GM21717 (cell line): Measurements from ENCODE around the gene CDH13.

Experiments used
- ATAC-seq: cut with Tn5 transposase; IDR thresholded peaks from one replicate; pipeline ENCODE4 v1.9.1; 2021; ENCODE audit warnings: mild to moderate bottlenecking, moderate library complexity; ENCODE audit not compliant: unreplicated experiment

CDH13 gene

GRCh38 chr16:82987767-82988166 is 361.0 kb downstream of the CDH13 start:
- ATAC-seq, result no peak

GRCh38 chr16:82990155-82990554 is 363.4 kb downstream of the CDH13 start:
- ATAC-seq, result no peak

GRCh38 chr16:82991410-82991809 is 364.6 kb downstream of the CDH13 start:
- no peak for ATAC-seq

GRCh38 chr16:82991966-82992675 is 365.4 kb downstream of the CDH13 start:
- ATAC-seq, result no peak

- no peak for ATAC-seq
These were observed 366.0 kb downstream of the CDH13 start for GRCh38 chr16:82992786-82993185.

GRCh38 chr16:82993415-82993814 is 366.6 kb downstream of the CDH13 start:
- no peak for ATAC-seq

GRCh38 chr16:82993926-82994325 is 367.2 kb downstream of the CDH13 start:
- no peak for ATAC-seq

GRCh38 chr16:82995286-82995923 is 368.6 kb downstream of the CDH13 start:
- ATAC-seq, result no peak

GRCh38 chr16:82995924-82996441 is 369.2 kb downstream of the CDH13 start:
- ATAC-seq, result no peak

GRCh38 chr16:82996814-82997213 is 370.0 kb downstream of the CDH13 start:
- ATAC-seq, result no peak

GRCh38 chr16:82999711-83000110 is 372.9 kb downstream of the CDH13 start:
- no peak for ATAC-seq

GRCh38 chr16:83002351-83003334 is 375.9 kb downstream of the CDH13 start:
- ATAC-seq, result no peak

GRCh38 chr16:83004868-83005652 is 378.3 kb downstream of the CDH13 start:
- ATAC-seq, result no peak

- ATAC-seq, result no peak
These were observed 378.9 kb downstream of the CDH13 start for GRCh38 chr16:83005653-83006160.

GRCh38 chr16:83010776-83011720 is 384.3 kb downstream of the CDH13 start:
- ATAC-seq, result no peak

GRCh38 chr16:83011939-83012338 is 385.2 kb downstream of the CDH13 start:
- ATAC-seq, result no peak

GRCh38 chr16:83013071-83013470 is 386.3 kb downstream of the CDH13 start:
- no peak for ATAC-seq

GRCh38 chr16:83019963-83020362 is 393.2 kb downstream of the CDH13 start:
- ATAC-seq, result no peak

- no peak for ATAC-seq
These were observed 394.3 kb downstream of the CDH13 start for GRCh38 chr16:83021045-83021444.
